ENCODE data around the gene MSANTD7.
"Not testable (repeated sequence)": the region's sequence is repeated elsewhere in the genome, so short reads cannot be mapped to it uniquely, and the experiment has no call there.

MSANTD7 gene

GRCh38 chr10:14837757-14838581 is at the start of gene MSANTD7, which contains the start of the genes CDNF and HSPA14:
MSANTD7 (plus strand) TSS chr10:14838306; CDS start chr10:14842285, 3,979 bp downstream.
CDNF (minus strand) TSS chr10:14838037; CDS start chr10:14837946, 91 bp downstream.
HSPA14 (plus strand) TSS chr10:14838306; CDS start chr10:14838403, 97 bp downstream.
- peak; percentile 99 for DNase-seq

- DNase-seq, result no peak
Observed at GRCh38 chr10:14798636-14799035, 39.5 kb upstream of the MSANTD7 start.

GRCh38 chr10:14800397-14800796 is 37.7 kb upstream of the MSANTD7 start:
- DNase-seq, result no peak

GRCh38 chr10:14801723-14802122 is 36.4 kb upstream of the MSANTD7 start:
- no peak for DNase-seq

GRCh38 chr10:14803827-14804226 is 34.3 kb upstream of the MSANTD7 start:
- DNase-seq, result no peak

GRCh38 chr10:14806318-14806717 is 31.8 kb upstream of the MSANTD7 start:
- DNase-seq, result no peak

GRCh38 chr10:14810969-14811953 is 26.8 kb upstream of the MSANTD7 start:
- no peak for DNase-seq

GRCh38 chr10:14812271-14812670 is 25.8 kb upstream of the MSANTD7 start:
- DNase-seq, result no peak

GRCh38 chr10:14815681-14816080 is 22.4 kb upstream of the MSANTD7 start:
- no peak for DNase-seq

- DNase-seq, result not testable (repeated sequence)
Observed at GRCh38 chr10:14816717-14817116, 21.4 kb upstream of the MSANTD7 start.

GRCh38 chr10:14820010-14820774 is 17.9 kb upstream of the MSANTD7 start:
- no peak for DNase-seq

- DNase-seq, result no peak
Observed at GRCh38 chr10:14820775-14821154, 17.3 kb upstream of the MSANTD7 start.

GRCh38 chr10:14821635-14822375 is 16.3 kb upstream of the MSANTD7 start:
- DNase-seq, result no peak

GRCh38 chr10:14822879-14823755 is 15.0 kb upstream of the MSANTD7 start:
- DNase-seq, result peak; percentile 63

GRCh38 chr10:14823966-14824365 is 14.1 kb upstream of the MSANTD7 start:
- DNase-seq, result no peak

- DNase-seq, result no peak
Observed at GRCh38 chr10:14826076-14826829, 11.9 kb upstream of the MSANTD7 start.

- no peak for DNase-seq
Observed at GRCh38 chr10:14833106-14833505, 5.0 kb upstream of the MSANTD7 start.

GRCh38 chr10:14836208-14836607 is 1.9 kb upstream of the MSANTD7 start:
- DNase-seq, result no peak

GRCh38 chr10:14837003-14837756 is 926 bp upstream of the MSANTD7 start:
- DNase-seq, result peak; percentile 3
